GM19397 (cell line): ENCODE measurements around the gene KIAA1671.
"Not testable (repeated sequence)": the region's sequence is repeated elsewhere in the genome, so short reads cannot be mapped to it uniquely, and the experiment has no call there.

Source experiments
- ATAC-seq: cut with Tn5 transposase; IDR thresholded peaks from one replicate; pipeline ENCODE4 v1.9.1; 2021; ENCODE audit warnings: mild to moderate bottlenecking, moderate library complexity; ENCODE audit not compliant: unreplicated experiment

The KIAA1671 gene

GRCh38 chr22:25212337-25212736 is 259.8 kb downstream of the KIAA1671 start:
- ATAC-seq: no peak

GRCh38 chr22:25213221-25213620 is 260.7 kb downstream of the KIAA1671 start:
- no peak for ATAC-seq

- ATAC-seq: no peak
These were observed 263.7 kb downstream of the KIAA1671 start for GRCh38 chr22:25216230-25216629.

- no peak for ATAC-seq
These were observed 266.7 kb downstream of the KIAA1671 start, which contains the start of gene CRYBB2 for GRCh38 chr22:25219211-25219689. Gene CRYBB2, plus strand, starts transcription at chr22:25219639. Its CDS starts 1,791 bp downstream, at chr22:25221430.

GRCh38 chr22:25219948-25220442 is 267.5 kb downstream of the KIAA1671 start:
- no peak for ATAC-seq

GRCh38 chr22:25221790-25222189 is 269.3 kb downstream of the KIAA1671 start:
- no peak for ATAC-seq

- ATAC-seq: no peak
These were observed 270.8 kb downstream of the KIAA1671 start for GRCh38 chr22:25223269-25223850.

GRCh38 chr22:25228822-25229221 is 276.3 kb downstream of the KIAA1671 start:
- no peak for ATAC-seq

- ATAC-seq: not testable (repeated sequence)
These were observed 278.2 kb downstream of the KIAA1671 start for GRCh38 chr22:25230760-25231159.

GRCh38 chr22:25232301-25232700 is 279.8 kb downstream of the KIAA1671 start:
- no peak for ATAC-seq

- not testable (repeated sequence) for ATAC-seq
These were observed 281.2 kb downstream of the KIAA1671 start for GRCh38 chr22:25233706-25234105.

- no peak for ATAC-seq
These were observed 283.2 kb downstream of the KIAA1671 start for GRCh38 chr22:25235547-25236290.

- no peak for ATAC-seq
These were observed 283.9 kb downstream of the KIAA1671 start for GRCh38 chr22:25236417-25236816.

- ATAC-seq: no peak
These were observed 285.0 kb downstream of the KIAA1671 start for GRCh38 chr22:25237503-25237902.

GRCh38 chr22:25238058-25238457 is 285.5 kb downstream of the KIAA1671 start:
- ATAC-seq: not testable (repeated sequence)
